Stimulated activated CD4-positive, alpha-beta T cell treated with anti-CD3 and anti-CD28 coated beads, Interleukin-1b, Interleukin-23, amount 100 ng/mL, for 1 hour (primary cell): ENCODE results near the gene VAMP2.

Experiments used
- DNase-seq, 2 donors: peaks; one replicate each; pipeline ENCODE4 v3.0.0-alpha.2; 2020; ENCODE audit warnings: low read depth in 2 of 2

The VAMP2 gene

DNA sequence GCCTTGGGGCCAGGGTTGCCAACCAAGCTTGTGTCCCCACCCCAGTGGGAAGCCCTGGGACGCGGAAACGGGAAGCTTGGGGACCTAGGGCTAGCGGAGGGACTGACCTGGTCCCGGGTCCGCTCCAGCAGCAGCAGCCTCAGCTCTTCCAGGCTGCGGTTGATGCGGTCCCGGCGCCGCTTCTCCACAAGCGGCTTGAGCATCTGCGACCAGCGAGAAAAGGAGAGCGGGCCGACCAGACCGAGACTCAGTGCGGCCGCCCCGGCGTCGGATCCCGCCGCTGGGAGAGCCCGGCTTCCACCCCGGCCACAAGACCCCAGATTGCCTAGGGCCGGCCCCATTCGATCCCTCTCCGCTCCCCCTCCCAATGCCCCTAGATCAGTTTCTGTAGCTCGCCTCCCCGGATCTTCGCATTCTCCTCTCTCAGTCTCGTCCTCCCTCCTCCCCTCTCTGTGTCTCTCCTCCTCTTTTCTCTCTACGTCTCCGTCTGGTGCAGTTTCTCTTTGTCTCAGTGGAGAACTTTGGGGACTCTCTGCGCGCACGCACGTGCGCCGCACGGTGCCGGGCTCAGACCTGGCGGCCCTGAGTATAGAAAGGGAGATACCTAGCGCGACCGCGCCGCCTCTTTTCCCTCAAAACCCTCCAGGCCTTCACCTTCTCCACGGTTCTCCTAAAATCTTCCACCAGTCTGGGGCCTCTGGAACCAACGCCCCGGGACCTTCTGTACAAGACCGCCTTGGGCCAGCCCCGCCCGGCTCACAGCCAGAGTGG lies 39.6 kb downstream of the VAMP2 start:
- DNase-seq, result no peak

DNA sequence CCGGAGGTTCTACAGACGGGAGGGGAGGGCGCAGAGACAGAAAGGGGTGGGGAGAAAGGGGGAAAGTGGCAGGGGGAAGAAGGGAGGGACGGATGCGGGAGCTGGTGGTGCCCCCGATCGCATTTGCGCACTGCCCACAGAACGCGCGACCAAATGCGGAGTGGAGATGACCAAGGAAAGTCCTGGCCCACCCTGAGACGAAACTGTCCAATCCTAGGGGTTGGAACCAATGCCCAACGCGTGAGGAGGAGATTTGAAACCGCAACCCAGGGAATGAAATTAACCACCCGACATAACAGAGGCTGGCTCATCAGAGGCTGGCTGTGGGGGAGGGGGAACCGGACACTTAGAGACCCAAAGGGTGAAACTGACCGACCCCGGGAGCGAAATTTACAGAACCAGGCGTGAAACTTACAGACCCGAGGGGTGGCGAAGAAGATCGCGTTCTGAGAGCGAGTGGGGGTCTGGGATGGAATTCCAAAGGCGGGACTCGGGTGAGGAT lies 40.3 kb downstream of the VAMP2 start:
- no peak for DNase-seq

DNA sequence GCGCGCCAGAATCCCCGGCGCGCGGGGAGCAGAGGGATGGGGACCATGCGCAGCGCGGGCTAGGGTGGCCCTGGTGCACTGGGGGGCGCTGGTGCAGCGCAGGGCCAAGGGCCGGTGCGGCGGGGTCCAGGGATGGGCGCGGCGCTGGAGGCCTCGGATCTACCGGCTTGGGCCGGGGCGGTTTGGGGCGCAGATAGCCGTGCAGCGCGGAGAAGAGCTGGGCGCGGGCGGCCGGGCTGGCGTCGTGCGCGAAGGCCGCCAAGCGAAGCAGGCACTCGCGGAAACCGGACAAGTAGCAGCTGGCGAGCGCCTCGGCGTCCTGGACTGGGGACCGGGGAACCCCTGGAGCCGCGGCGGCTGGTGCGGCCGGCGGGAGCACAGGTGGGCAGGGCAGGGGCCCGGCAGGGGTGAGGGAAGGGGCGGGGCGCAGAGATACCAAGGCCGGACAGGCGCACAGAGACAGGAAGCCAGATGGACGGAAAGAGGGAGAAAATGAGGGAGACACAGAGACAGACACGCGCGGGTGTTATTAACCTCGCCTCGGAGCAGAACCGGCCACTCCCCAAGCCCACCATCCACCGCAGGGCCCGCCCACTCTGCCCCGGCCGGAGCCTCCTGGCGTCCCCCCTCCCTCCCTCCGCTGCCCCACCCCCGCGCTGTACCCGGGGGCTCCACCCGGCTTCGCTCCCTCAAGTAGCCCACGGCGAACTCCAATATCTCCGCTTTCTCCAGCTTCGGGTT lies 40.9 kb downstream of the VAMP2 start:
- DNase-seq, result no peak

DNA sequence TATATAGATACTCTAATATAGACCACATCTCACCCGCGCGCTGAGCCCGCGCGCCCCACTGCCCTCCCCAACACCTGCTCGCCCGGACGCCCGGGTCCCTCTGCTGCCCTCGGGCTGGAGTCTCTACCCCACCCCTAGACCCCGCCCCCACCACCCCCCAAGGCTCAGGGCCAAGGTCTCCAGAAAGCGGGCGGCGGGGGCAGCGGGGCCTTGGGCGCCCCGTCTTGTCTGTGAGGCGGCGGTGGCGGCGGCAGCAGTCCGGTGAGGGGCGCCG lies 41.4 kb downstream of the VAMP2 start:
- no peak for DNase-seq

DNA sequence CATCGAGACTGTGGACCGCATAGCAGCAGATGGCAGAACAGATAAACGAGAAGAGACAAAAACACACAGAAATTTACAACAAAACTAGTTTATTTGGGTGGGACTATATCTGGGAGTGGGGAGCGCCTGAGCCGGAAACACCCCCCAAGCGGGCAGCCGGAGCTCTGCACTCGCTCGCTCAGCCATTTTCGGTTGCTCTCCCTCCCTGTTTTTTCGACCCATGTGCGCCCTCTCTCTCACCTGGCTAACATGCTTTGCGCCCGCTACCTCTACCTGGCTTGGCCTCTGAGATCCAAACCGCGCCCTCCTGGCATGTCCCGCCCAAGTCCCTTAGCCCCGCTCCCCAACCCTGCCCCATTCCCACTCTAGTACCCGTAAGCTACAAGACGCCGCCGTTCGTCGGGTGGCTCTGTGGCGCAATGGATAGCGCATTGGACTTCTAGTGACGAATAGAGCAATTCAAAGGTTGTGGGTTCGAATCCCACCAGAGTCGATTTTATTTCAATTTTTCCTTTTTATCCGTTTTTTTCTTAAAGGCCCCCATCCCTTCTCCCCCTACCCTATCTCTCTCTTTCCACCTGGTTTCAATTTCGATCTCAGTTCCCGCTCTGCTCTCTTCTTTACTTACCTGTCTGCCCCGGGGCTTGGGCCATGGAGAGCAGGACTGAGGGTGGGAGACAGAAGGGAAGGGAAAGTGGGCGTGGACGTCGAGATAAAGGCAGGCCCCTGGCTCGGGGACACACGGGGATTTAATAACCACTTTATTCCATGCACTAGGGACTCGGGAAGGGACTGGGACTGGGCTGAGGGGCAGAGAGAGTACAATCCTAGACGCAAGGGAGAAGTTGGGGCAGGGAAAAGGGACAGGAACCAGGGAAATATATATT lies 42.0 kb downstream of the VAMP2 start:
- peak in 1 of 2 donors; percentile 71 for DNase-seq

DNA sequence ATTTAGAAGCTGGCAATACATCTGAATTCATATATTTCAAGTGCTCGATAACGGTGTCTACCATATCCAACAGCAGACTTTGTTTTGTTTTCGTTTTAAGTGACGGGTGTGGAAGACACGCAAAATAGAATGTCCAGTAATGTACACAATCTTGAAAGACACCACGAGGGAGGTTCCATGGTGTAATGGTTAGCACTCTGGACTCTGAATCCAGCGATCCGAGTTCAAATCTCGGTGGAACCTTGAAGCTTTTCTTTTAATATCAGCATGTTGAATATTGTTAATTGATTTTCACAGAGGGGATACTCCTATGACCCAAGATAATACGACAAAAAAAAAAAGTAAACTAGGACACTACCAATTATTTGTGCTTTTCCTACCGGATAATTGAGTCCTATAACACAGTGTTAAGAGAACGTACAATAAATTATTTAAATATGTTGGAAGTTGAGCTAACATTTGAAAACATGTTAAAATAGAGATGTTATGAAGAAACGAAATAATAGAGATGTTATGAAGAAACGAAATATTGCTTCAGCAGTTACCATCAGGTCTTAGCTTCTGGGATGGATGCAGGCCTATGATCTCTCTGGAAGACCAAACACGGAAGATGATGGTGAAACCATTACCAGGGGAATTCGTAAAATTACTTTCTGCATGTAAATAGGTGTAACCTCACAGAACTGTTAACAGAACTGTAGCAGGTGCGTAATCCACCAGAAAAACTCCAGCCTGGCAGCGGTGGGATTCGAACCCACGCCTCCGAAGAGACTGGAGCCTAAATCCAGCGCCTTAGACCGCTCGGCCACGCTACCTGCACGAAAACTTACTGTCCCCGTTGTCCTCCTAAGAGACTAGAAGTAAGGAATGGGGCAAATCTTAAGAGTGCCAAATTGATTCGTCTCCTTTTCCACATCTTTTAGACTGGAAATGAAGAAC lies 42.9 kb downstream of the VAMP2 start:
- peak; percentile 55 to 85 for DNase-seq

DNA sequence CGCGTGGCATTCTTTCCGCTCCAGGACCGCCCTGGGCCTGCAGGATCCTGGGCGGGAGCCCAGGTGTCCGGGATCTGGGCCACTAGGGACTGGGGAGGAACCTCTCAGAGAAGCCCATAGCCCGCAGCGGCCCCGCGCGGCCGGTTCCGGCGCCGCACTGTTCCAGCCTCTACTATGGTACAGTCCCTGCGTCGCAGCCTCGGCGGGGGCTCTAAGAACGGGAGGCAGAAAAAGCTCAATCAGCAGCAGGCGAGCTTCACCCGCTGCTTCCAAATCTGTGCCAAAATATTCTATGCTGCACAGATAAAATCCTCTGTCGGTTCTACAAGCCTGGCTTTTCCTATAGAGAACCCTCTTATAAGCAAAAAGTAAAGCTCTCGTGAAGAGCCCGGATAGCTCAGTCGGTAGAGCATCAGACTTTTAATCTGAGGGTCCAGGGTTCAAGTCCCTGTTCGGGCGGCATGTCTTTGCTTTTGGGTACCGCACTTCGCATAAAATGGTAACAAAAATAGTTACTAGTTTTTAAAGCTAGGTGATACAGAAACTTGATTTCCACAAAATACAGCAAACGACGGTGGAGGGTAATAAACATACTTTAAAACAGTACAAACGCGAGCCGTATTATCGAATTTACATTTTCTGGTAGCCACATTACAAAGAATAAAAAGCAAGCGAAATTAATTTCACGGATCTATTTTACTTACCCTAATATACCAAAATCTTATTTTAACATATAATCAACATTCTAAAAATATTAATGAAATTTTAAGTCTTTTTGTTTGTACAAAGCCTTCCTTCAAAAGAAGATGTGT lies 43.8 kb downstream of the VAMP2 start:
- DNase-seq, result peak; percentile 69 to 73

DNA sequence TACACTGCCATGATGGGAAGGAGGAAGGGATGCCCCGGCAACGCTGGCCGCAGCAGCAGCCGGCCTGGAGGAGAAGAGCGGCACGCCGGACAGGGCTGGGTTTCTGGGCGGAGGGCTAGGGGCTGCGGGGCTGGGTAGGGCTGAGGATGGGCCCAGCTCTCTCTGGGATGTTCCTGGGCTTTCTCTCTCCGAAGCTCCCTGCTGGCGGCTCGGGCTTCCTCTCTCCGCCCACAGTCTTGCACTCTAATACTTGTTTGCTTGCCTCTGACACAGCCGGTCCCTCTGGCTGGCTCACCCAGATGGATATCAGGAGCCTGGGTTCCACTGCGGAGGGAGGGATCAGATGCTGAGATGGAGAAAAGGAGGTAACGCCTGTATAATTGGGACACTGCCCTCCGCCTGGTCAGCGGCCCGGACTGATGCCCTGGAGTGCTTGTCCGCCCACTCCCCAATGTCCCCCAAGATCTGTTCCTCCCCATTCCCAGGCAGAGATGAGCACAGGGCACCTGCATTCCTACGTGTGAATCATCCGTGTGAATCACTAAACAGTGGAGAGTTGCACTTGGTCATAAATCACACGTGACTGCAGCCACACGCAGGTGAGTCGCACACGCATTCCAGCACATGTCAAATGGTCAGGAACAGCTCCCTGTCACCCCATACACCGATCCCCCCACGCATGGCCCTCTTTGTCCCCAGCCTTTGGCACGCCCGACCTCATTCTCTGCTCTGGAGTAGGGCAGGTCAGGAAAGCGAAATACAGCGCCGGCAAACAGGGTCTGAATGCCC lies 44.6 kb downstream of the VAMP2 start, which contains the start of gene ALOXE3:
ALOXE3 (minus strand) TSS at position 535 of the 789 bp plus-strand sequence; CDS start at position 11, 524 bp downstream.
- DNase-seq, result no peak

DNA sequence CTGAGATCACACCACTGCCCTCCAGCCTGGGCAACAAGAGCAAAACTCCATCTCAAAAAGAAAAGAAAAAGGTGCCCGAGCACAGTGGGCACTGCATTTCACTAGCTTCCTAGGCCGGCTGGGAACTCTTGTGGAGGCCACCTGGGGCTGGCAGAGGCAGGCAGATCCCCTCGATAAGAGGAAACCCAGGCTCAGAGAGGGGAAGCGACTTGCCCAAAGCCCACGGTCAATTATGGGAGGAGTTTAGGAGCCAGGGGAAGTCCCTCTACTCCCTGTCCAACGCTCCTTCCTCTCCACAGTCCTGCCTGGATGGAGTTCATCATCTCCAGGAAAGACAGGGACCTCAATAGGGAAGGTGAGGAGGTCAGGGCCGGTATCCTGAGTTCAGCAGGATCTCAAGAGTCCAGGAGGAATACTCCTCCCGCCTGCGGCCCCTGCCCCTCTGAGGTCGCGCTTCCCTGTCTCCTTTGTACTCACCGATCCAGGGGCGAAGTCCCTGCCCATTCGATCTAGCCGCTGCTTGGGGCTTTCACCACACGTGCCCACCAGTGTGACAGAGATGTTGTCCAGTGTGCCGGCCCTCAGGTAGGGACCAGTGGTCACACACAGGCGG lies 45.3 kb downstream of the VAMP2 start:
- no peak for DNase-seq

DNA sequence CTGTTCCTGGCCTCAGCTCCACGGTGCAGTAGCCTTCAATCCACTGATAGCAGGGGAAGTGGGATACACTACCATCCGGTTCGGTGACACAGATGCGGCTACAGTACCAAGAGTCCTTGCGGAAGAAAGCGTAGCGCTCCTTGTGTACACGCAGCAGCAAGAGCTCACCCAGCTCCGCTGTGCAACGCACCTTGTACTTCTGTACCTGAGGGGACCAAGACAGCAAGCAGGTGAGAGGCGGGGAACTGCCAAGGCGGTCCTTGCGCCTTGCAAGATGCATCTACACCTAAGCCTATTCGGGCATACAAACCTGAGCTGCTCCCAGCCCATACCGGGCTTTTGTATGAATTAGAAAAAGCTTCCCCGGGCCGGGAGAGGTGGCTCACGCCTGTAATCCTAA lies 46.0 kb downstream of the VAMP2 start:
- DNase-seq, result no peak

DNA sequence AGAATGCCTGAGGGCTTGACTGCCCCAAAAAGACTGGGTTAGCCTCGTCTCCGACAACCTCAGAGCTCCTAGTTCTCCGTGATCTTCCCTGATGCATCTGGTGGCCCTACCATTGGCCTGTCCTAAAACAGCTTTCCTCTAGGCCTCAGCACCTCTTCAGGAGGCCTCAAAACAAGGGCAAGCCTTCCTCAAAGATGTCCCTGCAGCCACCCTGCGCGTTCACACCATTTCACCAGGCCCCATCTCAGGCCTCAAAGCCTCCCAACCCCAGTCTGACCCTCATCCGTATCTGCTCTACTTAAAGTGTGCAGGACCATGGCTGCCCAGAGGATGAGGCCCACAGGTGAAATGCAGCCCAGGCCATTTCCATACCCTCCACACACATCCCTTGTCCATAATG lies 51.8 kb downstream of the VAMP2 start:
- DNase-seq, result no peak

DNA sequence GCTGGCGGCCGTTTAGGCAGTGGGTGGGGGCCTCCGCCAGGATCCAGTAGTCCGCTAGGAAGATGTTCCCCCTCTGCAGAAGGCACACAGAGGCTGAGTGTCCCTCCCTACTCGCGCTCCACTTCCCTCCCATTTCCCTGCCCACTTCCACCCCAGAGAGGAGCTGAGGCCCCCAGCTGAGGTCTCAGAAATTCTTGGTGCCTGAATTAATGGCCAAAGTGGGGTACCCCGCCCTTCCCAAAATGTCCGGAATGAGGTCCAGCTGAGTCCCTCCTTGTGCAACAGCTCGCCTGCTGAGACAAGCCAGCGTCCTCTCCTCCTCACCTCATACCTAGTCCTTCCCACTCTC lies 52.3 kb downstream of the VAMP2 start:
- no peak for DNase-seq

DNA sequence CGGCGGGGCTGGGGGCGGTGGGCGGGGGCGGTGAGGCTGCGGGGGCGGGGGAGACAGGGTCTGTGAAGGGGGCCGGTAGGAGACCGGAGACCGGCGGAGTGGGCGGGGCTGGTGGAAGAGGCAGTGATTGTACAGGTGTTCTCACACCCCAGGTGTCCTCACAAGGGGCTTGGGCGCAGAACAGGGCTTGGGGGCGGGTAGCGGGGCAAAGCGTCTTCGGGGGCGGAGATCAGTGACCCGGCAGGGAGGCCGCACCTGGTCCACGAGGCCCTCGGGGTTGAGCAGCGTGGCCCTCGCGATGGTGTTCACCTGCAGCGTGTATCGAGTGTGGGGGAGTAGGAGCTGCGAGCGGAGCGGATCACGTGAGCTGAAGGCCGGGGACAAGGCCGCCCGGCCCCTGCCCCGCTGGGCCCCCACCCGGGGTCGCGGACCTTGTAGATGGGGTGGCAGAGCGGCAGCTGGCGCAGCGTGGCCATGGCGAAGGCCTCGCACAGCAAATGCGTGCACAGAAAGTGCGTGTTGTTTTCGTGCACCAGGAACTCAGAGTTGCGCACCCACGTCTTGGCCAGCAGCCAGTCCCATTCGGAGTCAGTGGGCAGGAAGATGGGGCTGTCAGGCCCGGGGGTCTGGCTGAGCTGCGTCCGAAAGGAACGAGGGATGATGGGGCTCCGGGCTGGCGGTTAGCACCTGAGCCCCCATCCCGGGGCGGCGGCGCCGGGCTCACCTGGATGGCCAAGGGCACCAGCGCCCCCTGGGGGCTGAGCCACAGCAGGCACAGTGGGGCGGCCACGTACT lies 52.9 kb downstream of the VAMP2 start:
- peak; percentile 65 to 72 for DNase-seq
